RWPE2 (cell line): ENCODE results near the gene CD99.
"Not testable (repeated sequence)": the region's sequence is repeated elsewhere in the genome, so short reads cannot be mapped to it uniquely, and the experiment has no call there.

Experiments
- ATAC-seq: fragments of 200-7000 bp; cut with Tn5 transposase; 3 replicates; pipeline ENCODE4 v1.9.1; 2021; ENCODE audit warnings: low read depth
- DNase-seq: peaks from one replicate; pipeline ENCODE4 v3.0.0-alpha.2; 2020; ENCODE audit warnings: low spot score
- H3K27ac ChIP-seq: fragments of 450-650 bp; 2 replicates; pipeline ENCODE4 v1.5.1; 2017; ENCODE audit warnings: mild to moderate bottlenecking; ENCODE audit not compliant: poor library complexity, severe bottlenecking
- H3K27me3 ChIP-seq: fragments of 250-450 bp; sonication (Bioruptor Pico); 2 replicates; pipeline ENCODE4 v1.5.1; 2021; ENCODE audit warnings: mild to moderate bottlenecking, moderate library complexity; ENCODE audit not compliant: insufficient read depth, poor library complexity, severe bottlenecking
- H3K36me3 ChIP-seq: fragments of 250-450 bp; sonication (Bioruptor Pico); 2 replicates; pipeline ENCODE4 v1.5.1; 2020; ENCODE audit warnings: low read depth, mild to moderate bottlenecking, moderate library complexity
- H3K4me1 ChIP-seq: fragments of 250-450 bp; sonication (Bioruptor Pico); 2 replicates; pipeline ENCODE4 v1.5.1; 2021; ENCODE audit warnings: mild to moderate bottlenecking, moderate library complexity; ENCODE audit not compliant: insufficient read depth, poor library complexity, severe bottlenecking
- H3K4me3 ChIP-seq: fragments of 250-450 bp; sonication (Bioruptor Pico); 2 replicates; pipeline ENCODE4 v1.5.1; 2021; ENCODE audit warnings: mild to moderate bottlenecking, moderate library complexity; ENCODE audit not compliant: severe bottlenecking
- H3K9me3 ChIP-seq: fragments of 250-450 bp; sonication (Bioruptor Pico); 2 replicates; pipeline ENCODE4 v1.5.1; 2021; ENCODE audit warnings: mild to moderate bottlenecking, moderate library complexity; ENCODE audit not compliant: severe bottlenecking
- TF ChIP-seq, protein P1 (sequence below): fragments of 450-650 bp; IDR thresholded peaks from one replicate; pipeline ENCODE4 v1.5.1; 2017; ENCODE audit warnings: mild to moderate bottlenecking, moderate library complexity; ENCODE audit not compliant: poor library complexity, severe bottlenecking

CD99 gene

DNA sequence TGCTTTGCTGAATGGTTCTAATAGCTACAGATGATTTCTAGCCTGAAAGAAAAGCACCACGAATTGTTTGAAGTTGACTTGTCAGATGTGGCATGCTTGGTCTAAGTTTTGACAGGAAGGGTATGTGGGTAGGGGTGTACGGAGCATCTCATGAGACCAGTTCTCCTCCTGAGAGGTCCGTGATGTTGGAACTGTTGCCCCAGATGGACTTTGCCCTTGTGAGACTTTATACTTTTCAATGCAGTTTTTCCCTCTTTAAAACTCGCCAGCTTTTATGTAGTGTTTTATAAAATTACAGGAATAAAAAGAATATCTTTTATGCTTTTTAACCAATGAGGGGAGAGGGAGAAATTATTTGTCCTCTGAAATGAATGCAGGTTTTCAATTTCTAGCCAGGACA, 44.2 kb downstream of the CD99 start:
- ATAC-seq (no peak), DNase-seq (no peak)
- Histone ChIP-seq H3K4me1 (no peaks in the 10 kb centered on the region), H3K36me3 (peaks cover 76% of the 10 kb centered on the region), H3K4me3 (no peak overlapping the region), H3K9me3 (no peaks in the 10 kb centered on the region), H3K27me3 (no peaks in the 10 kb centered on the region), H3K27ac (no peak overlapping the region)
- TF ChIP-seq, protein P1, sequence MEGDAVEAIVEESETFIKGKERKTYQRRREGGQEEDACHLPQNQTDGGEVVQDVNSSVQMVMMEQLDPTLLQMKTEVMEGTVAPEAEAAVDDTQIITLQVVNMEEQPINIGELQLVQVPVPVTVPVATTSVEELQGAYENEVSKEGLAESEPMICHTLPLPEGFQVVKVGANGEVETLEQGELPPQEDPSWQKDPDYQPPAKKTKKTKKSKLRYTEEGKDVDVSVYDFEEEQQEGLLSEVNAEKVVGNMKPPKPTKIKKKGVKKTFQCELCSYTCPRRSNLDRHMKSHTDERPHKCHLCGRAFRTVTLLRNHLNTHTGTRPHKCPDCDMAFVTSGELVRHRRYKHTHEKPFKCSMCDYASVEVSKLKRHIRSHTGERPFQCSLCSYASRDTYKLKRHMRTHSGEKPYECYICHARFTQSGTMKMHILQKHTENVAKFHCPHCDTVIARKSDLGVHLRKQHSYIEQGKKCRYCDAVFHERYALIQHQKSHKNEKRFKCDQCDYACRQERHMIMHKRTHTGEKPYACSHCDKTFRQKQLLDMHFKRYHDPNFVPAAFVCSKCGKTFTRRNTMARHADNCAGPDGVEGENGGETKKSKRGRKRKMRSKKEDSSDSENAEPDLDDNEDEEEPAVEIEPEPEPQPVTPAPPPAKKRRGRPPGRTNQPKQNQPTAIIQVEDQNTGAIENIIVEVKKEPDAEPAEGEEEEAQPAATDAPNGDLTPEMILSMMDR = no peak

DNA sequence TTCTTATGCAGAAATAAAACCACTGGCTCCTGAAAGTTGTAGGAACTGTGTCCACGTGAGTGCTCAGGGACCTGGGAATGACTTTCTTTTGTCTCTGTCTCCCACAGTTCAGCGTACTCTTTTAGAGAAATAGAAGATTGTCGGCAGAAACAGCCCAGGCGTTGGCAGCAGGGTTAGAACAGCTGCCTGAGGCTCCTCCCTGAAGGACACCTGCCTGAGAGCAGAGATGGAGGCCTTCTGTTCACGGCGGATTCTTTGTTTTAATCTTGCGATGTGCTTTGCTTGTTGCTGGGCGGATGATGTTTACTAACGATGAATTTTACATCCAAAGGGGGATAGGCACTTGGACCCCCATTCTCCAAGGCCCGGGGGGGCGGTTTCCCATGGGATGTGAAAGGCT, 49.6 kb downstream of the CD99 start:
- H3K27ac ChIP-seq = no peak overlapping the region
- no peaks in the 10 kb centered on the region for H3K4me1 ChIP-seq
- DNase-seq (no peak), ATAC-seq (no peak)
- no peak overlapping the region for H3K4me3 ChIP-seq
- H3K27me3 ChIP-seq = no peaks in the 10 kb centered on the region
- peaks cover 50% of the 10 kb centered on the region for H3K36me3 ChIP-seq
- no peaks in the 10 kb centered on the region for H3K9me3 ChIP-seq
- TF ChIP-seq, protein P1 = no peak

GRCh38 chrX:2741386-2741785, 50.3 kb downstream of the CD99 start:
- no peak for DNase-seq
- Histone ChIP-seq H3K36me3 (peaks cover 46% of the 10 kb centered on the region), H3K4me1 (no peaks in the 10 kb centered on the region), H3K9me3 (no peaks in the 10 kb centered on the region), H3K4me3 (no peak overlapping the region), H3K27ac (no peak overlapping the region), H3K27me3 (no peaks in the 10 kb centered on the region)
- ATAC-seq = no peak
- TF ChIP-seq, protein P1 = no peak

DNA sequence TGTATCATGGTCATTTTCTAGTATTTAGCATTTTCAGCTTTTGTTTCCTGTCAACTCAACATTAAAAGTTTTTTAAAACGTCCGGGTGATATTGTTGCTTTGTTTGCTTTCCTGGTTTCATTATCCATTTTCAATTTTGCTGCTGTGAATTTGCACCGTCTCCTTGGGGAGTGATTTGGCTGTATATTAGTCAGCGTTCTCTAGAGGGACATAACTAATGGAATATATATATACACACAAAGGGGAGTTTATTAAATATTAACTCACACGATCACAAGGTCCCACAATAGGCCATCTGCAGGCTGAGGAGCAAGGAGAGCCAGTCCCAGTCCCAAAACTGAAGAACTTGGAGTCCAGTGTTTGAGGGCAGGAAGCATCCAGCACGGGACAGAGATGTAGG, 55.2 kb downstream of the CD99 start:
- H3K27ac ChIP-seq, H3K27me3 ChIP-seq, DNase-seq, H3K4me1 ChIP-seq, H3K9me3 ChIP-seq, ATAC-seq, H3K4me3 ChIP-seq: not testable (repeated sequence)
- peaks cover 10% of the 10 kb centered on the region for H3K36me3 ChIP-seq

GRCh38 chrX:2748171-2748814, 57.2 kb downstream of the CD99 start:
- H3K36me3 ChIP-seq = no peaks in the 10 kb centered on the region; the same call in 1 of the 2 replicates
- no peak for DNase-seq
- no peaks in the 10 kb centered on the region for H3K9me3 ChIP-seq
- peak; percentile 12; the same call in 1 of the 3 replicates for ATAC-seq
- H3K27ac ChIP-seq = no peak overlapping the region
- no peak overlapping the region for H3K4me3 ChIP-seq
- H3K27me3 ChIP-seq = no peaks in the 10 kb centered on the region
- H3K4me1 ChIP-seq = peaks cover 14% of the 10 kb centered on the region
- TF ChIP-seq, protein P1 = no peak
